Mesendoderm (in vitro differentiated cells): ENCODE measurements around the gene FMNL2.

Source experiments
- DNase-seq: peaks from one replicate; pipeline ENCODE4 v3.0.0; 2013
- H2AK5ac ChIP-seq: 2 replicates; pipeline ENCODE4 v1.6.1; 2013; ENCODE audit warnings: low read length, inconsistent platforms
- H2BK120ac ChIP-seq: 2 replicates; pipeline ENCODE4 v1.6.1; 2013; ENCODE audit warnings: low read depth, mild to moderate bottlenecking, low read length, moderate library complexity, mixed read lengths
- H2BK15ac ChIP-seq: replicated peaks from 2 replicates; pipeline ENCODE4 v1.6.1; 2013; ENCODE audit warnings: low read depth, mild to moderate bottlenecking, moderate library complexity
- H2BK5ac ChIP-seq: 2 replicates; pipeline ENCODE4 v1.6.1; 2013; ENCODE audit warnings: low read length, inconsistent platforms
- H3K18ac ChIP-seq: 2 replicates; pipeline ENCODE4 v1.6.1; 2013; ENCODE audit warnings: mild to moderate bottlenecking, low read length, mixed read lengths
- H3K23ac ChIP-seq: one replicate; pipeline ENCODE4 v1.6.1; 2013; ENCODE audit warnings: low read length
- H3K27ac ChIP-seq: 2 replicates; pipeline ENCODE4 v1.5.1; 2013; ENCODE audit warnings: low read depth, mild to moderate bottlenecking, inconsistent platforms, low read length, moderate library complexity
- H3K27me3 ChIP-seq: 2 replicates; pipeline ENCODE4 v1.6.1; 2013; ENCODE audit warnings: low read length, control low read depth, mild to moderate bottlenecking, inconsistent platforms; ENCODE audit not compliant: insufficient read depth, poor library complexity
- H3K36me3 ChIP-seq: 2 replicates; pipeline ENCODE4 v1.6.1; 2013; ENCODE audit warnings: low read length, inconsistent platforms; ENCODE audit not compliant: control insufficient read depth, insufficient read depth
- H3K4ac ChIP-seq: one replicate; pipeline ENCODE4 v1.6.1; 2013; ENCODE audit warnings: low read depth, mild to moderate bottlenecking, low read length, moderate library complexity
- H3K4me1 ChIP-seq: 2 replicates; pipeline ENCODE4 v1.6.1; 2013; ENCODE audit warnings: low read depth, low read length, inconsistent platforms; ENCODE audit not compliant: control insufficient read depth
- H3K4me2 ChIP-seq: 2 replicates; pipeline ENCODE4 v1.6.1; 2013; ENCODE audit warnings: low read length
- H3K4me3 ChIP-seq: 2 replicates; pipeline ENCODE4 v1.5.1; 2013; ENCODE audit warnings: mild to moderate bottlenecking, low read length
- H3K56ac ChIP-seq: one replicate; pipeline ENCODE4 v1.6.1; 2013; ENCODE audit warnings: low read length
- H3K79me1 ChIP-seq: 2 replicates; pipeline ENCODE4 v1.6.1; 2013; ENCODE audit warnings: low read length, inconsistent platforms
- H3K79me2 ChIP-seq: 2 replicates; pipeline ENCODE4 v1.6.1; 2013; ENCODE audit warnings: mild to moderate bottlenecking, low read length; ENCODE audit not compliant: control insufficient read depth, insufficient read depth
- H3K9ac ChIP-seq: 2 replicates; pipeline ENCODE4 v1.6.1; 2013; ENCODE audit warnings: low read length, inconsistent platforms
- H4K5ac ChIP-seq: one replicate; pipeline ENCODE4 v1.6.1; 2013; ENCODE audit warnings: low read length
- H4K8ac ChIP-seq: one replicate; pipeline ENCODE4 v1.6.1; 2013; ENCODE audit warnings: low read depth, mild to moderate bottlenecking, control low read depth, low read length, moderate library complexity
- WGBS: extraction: QIAGEN DNeasy Blood & Tissue Kit; methylation state at CpG from one replicate; pipeline ENCODE4 v1.1.7; 2013; ENCODE audit warnings: low lambda C conversion rate, missing lambda C conversion rate; ENCODE audit not compliant: insufficient coverage; ENCODE audit errors: extremely low coverage; 5-methylcytosine and 5-hydroxymethylcytosine counted together

The FMNL2 gene

GRCh38 chr2:152304836-152305235, 30.1 kb upstream of the FMNL2 start:
- Histone ChIP-seq H2BK5ac (no peak overlapping the region), H3K4me3 (no peak overlapping the region), H3K56ac (no peak overlapping the region), H3K4me2 (no peak overlapping the region), H3K4ac (no peak overlapping the region), H3K27me3 (no peaks in the 10 kb centered on the region), H2AK5ac (no peak overlapping the region), H2BK120ac (no peak overlapping the region), H2BK15ac (no peak overlapping the region), H3K18ac (no peak overlapping the region), H3K4me1 (no peaks in the 10 kb centered on the region), H3K23ac (no peak overlapping the region), H4K8ac (no peak overlapping the region), H3K79me1 (no peaks in the 10 kb centered on the region), H3K27ac (no peak overlapping the region), H3K36me3 (no peaks in the 10 kb centered on the region), H4K5ac (no peak overlapping the region), H3K9ac (no peak overlapping the region), H3K79me2 (no peaks in the 10 kb centered on the region)
- no peak for DNase-seq
- no CpG with 5 or more reads among the region's 1 CpG for WGBS

- no peak overlapping the region for H3K4me3 ChIP-seq
- no peaks in the 10 kb centered on the region for H3K79me1 ChIP-seq
- H4K8ac ChIP-seq: no peak overlapping the region
- no peaks in the 10 kb centered on the region for H3K79me2 ChIP-seq
- DNase-seq: no peak
- H2AK5ac ChIP-seq: no peak overlapping the region
- no peaks in the 10 kb centered on the region for H3K36me3 ChIP-seq
- no peak overlapping the region for H3K27ac ChIP-seq
- no CpG with 5 or more reads among the region's 1 CpG for WGBS
- no peak overlapping the region for H3K56ac ChIP-seq
- H3K4me2 ChIP-seq: no peak overlapping the region
- H2BK5ac ChIP-seq: no peak overlapping the region
- H2BK120ac ChIP-seq: no peak overlapping the region
- no peak overlapping the region for H4K5ac ChIP-seq
- H3K18ac ChIP-seq: no peak overlapping the region
- H3K9ac ChIP-seq: no peak overlapping the region
- no peaks in the 10 kb centered on the region for H3K4me1 ChIP-seq
- no peak overlapping the region for H2BK15ac ChIP-seq
- no peak overlapping the region for H3K23ac ChIP-seq
- no peak overlapping the region for H3K4ac ChIP-seq
- H3K27me3 ChIP-seq: no peaks in the 10 kb centered on the region
These were observed 27.1 kb upstream of the FMNL2 start for GRCh38 chr2:152307863-152308262.

- Histone ChIP-seq H2AK5ac (no peak overlapping the region), H3K4me3 (no peak overlapping the region), H3K56ac (no peak overlapping the region), H3K4ac (no peak overlapping the region), H4K5ac (no peak overlapping the region), H3K4me1 (no peaks in the 10 kb centered on the region), H2BK120ac (no peak overlapping the region), H3K27ac (no peak overlapping the region), H3K27me3 (no peaks in the 10 kb centered on the region), H2BK15ac (no peak overlapping the region), H2BK5ac (no peak overlapping the region), H3K79me2 (no peaks in the 10 kb centered on the region), H3K79me1 (no peaks in the 10 kb centered on the region), H3K23ac (no peak overlapping the region), H3K18ac (no peak overlapping the region), H3K4me2 (no peak overlapping the region), H4K8ac (no peak overlapping the region), H3K9ac (no peak overlapping the region), H3K36me3 (no peaks in the 10 kb centered on the region)
- DNase-seq: no peak
- no CpG with 5 or more reads among the region's 13 CpGs for whole genome bisulfite sequencing
These were observed 25.4 kb upstream of the FMNL2 start for GRCh38 chr2:152309352-152310214.

- H3K4me2 ChIP-seq: no peak overlapping the region
- H2BK15ac ChIP-seq: no peak overlapping the region
- no peak overlapping the region for H2BK5ac ChIP-seq
- no peaks in the 10 kb centered on the region for H3K4me1 ChIP-seq
- no peak overlapping the region for H4K5ac ChIP-seq
- H3K27ac ChIP-seq: no peak overlapping the region
- no peaks in the 10 kb centered on the region for H3K27me3 ChIP-seq
- H3K79me1 ChIP-seq: no peaks in the 10 kb centered on the region
- H3K23ac ChIP-seq: no peak overlapping the region
- H3K4ac ChIP-seq: no peak overlapping the region
- DNase-seq: no peak
- no peak overlapping the region for H3K18ac ChIP-seq
- H3K4me3 ChIP-seq: no peak overlapping the region
- H3K36me3 ChIP-seq: no peaks in the 10 kb centered on the region
- H3K9ac ChIP-seq: no peak overlapping the region
- H3K56ac ChIP-seq: no peak overlapping the region
- no CpG with 5 or more reads among the region's 3 CpGs for WGBS
- H2BK120ac ChIP-seq: no peak overlapping the region
- H3K79me2 ChIP-seq: no peaks in the 10 kb centered on the region
- no peak overlapping the region for H2AK5ac ChIP-seq
- no peak overlapping the region for H4K8ac ChIP-seq
These were observed 15.0 kb upstream of the FMNL2 start for GRCh38 chr2:152319822-152320570.

- H3K79me2 ChIP-seq: no peaks in the 10 kb centered on the region
- WGBS: no CpG with 5 or more reads among the region's 5 CpGs
These were observed 14.2 kb upstream of the FMNL2 start for GRCh38 chr2:152320814-152321213.

More at GRCh38 chr2:152320814-152321213, 14.2 kb upstream of the FMNL2 start:
- H4K8ac ChIP-seq: no peak overlapping the region
- H3K23ac ChIP-seq: no peak overlapping the region
- no peak overlapping the region for H2BK120ac ChIP-seq
- no peaks in the 10 kb centered on the region for H3K4me1 ChIP-seq
- no peak overlapping the region for H3K4me2 ChIP-seq
- H3K9ac ChIP-seq: no peak overlapping the region
- DNase-seq: peak; percentile 3
- no peaks in the 10 kb centered on the region for H3K36me3 ChIP-seq
- H3K18ac ChIP-seq: no peak overlapping the region
- no peak overlapping the region for H2BK5ac ChIP-seq
- H3K27me3 ChIP-seq: no peaks in the 10 kb centered on the region
- no peak overlapping the region for H3K56ac ChIP-seq
- H2BK15ac ChIP-seq: no peak overlapping the region
- no peak overlapping the region for H3K4ac ChIP-seq
- H3K79me1 ChIP-seq: no peaks in the 10 kb centered on the region
- H2AK5ac ChIP-seq: no peak overlapping the region
- no peak overlapping the region for H3K27ac ChIP-seq
- H4K5ac ChIP-seq: no peak overlapping the region
- no peak overlapping the region for H3K4me3 ChIP-seq
